ENCODE data around the gene CKB.

CKB gene

GRCh38 chr14:103522649-103523574 lies at the start of gene CKB:
TSS of gene CKB (minus strand) at chr14:103522830. CDS start at chr14:103522493, 337 bp downstream.
- peak; percentile 71 for DNase-seq

GRCh38 chr14:103569408-103569807 lies 46.8 kb upstream of the CKB start:
- no peak for DNase-seq

- DNase-seq: no peak
Measured at GRCh38 chr14:103568952-103569351, 46.3 kb upstream of the CKB start.

GRCh38 chr14:103563844-103564505 lies 41.3 kb upstream of the CKB start:
- no peak for DNase-seq

DNA sequence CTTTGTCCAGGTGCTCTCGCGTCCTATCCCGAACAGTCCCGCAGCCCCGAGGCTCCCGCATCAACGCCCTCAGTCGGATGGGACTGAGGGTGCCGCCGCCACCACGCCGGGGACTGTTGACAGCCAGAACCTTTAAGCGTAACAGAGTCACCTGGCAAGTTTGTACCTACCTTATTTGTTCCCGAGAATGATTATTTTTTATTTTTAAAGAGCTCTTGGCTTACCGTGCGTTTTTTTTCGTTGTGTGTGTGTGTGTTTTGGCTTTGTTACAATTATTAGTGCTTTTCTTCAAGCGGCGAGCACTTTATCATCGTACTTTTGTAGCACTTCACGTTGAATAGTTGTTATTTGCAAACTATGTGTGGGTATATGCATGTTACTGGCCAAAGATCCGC lies 40.6 kb upstream of the CKB start:
- DNase-seq: no peak

DNA sequence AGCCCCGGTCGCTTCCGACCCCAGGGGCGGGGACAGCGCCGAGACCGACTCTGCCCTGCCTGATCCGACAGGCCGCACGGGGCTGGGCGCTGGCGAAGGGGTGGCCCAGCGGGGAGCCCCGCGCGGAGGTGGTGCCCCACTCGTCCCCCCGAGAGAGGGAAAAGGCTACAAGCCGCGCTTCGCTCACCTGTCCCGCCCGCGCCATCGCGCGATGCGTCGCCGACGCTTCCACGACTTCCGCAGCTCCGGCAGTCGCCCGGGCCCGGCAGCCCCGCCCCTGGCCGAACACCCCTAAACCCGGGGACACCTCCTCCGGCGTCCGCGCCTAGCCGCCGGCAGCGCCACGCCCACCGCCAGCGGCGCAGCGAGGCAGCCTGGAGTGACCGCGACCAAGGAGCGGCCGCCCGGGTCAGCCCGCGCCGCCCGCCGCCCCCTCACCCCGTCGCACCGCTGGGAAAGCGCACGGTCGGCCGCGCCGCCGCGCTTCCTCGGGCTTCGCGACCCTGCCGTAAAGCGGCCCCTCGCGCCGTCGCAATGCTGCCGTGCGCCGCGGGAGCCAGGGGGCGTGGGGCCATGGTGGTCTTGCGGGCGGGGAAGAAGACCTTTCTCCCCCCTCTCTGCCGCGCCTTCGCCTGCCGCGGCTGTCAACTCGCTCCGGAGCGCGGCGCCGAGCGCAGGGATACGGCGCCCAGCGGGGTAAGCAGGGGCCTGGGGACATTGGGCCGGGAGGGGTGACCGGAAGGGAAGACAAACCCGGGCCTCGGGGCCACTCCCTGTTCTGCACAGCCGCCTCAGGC lies 40.0 kb upstream of the CKB start, which contains the start of the genes BAG5 and COA8:
TSS of gene BAG5 (minus strand) at position 229 of the 797 bp plus-strand sequence. CDS start 1,493 bp downstream, outside the sequence.
TSS of gene COA8 (plus strand) at position 532 of the 797 bp plus-strand sequence. CDS start at position 574, 42 bp downstream.
- DNase-seq: peak; percentile 83

DNA sequence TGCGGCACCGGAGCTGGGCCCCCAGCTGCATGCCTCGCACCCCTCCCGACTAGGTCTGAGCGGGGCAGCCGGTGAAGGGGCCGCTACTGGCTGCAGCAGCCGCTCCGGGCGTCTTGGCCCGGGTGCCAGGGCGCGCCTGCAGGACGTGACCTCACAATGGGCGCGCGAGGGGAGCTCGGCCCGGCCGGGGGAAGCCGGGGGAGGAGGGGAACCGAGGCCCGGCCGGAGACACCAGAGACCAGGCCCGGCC lies 39.5 kb upstream of the CKB start:
- DNase-seq: no peak

- no peak for DNase-seq
Measured at GRCh38 chr14:103561381-103562178, 39.0 kb upstream of the CKB start.

DNA sequence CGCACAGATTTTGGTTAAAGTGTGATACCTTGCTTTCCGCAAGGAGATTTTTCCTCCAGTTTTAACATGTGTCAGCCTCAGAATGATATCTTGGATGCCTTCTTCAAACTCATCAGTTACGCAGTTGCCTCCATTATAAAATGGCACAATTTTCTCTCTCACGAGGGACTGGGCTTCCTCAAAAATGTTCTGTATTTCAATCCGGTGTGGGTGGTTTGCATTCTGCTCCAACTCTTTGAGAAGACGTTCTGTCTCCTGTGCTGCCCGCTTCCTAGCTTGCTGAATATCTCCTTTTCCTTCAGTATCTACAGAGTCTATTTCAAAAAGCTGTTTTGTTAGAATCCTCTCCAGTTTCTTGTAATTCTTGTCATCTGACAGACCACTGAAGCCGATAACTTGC lies 38.1 kb upstream of the CKB start:
- no peak for DNase-seq

DNA sequence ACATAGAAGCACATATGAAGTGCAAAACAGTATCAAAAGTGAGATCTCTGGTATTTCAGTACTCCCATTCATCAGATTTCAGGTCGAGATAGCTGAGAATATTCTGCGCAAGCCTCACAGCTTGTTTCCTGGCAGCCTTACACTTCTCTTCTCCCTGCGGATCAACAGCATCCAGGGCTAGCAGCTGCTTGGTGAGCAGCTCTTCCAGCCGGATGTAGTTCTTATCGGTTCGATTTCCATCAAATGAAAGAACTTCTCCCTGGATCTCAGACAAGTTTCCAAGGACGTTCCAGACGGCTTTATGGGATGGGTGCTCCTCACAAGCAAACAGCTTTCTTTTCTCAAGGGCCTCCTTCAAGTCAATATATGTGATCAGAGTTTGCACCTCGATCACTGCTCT lies 37.1 kb upstream of the CKB start:
- no peak for DNase-seq

- no peak for DNase-seq
Measured at GRCh38 chr14:103558071-103558882, 35.6 kb upstream of the CKB start.

DNA sequence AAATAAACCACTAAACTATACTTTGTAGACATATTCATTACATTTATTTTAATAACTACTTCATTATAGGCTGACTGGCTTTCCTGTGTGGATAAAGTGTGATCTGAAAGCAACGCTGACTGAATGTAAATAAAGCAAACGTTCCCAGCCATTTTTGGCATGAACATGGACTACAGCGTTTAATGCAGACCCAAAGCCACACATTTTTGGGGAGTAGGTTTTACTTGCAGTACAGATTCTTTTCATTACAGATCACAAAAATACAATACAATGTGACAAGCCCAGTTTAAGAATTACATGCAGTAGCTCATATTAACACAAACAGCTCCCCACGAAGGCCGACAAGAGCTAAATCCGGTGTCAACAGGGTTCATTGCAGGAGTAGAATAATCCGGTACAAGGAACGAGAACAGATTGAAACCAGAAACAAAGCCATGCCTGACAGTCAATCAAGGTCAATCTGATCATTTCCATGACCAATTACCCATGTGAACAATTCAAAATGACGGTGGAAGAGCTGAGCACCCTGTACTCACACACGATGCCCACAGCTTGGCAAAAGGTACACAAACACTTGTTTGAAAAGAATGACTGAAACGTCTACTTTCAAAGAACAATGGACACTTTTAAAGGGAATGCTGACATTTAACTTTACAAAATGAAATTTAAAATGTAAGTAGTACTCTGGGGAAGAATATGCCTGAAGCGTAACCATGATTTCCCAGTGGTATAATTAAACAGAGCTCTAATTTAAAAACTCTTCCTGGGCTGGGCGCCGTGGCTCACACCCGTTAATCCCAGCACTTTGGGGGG lies 34.5 kb upstream of the CKB start:
- no peak for DNase-seq

- no peak for DNase-seq
Measured at GRCh38 chr14:103555559-103556337, 33.1 kb upstream of the CKB start.

DNA sequence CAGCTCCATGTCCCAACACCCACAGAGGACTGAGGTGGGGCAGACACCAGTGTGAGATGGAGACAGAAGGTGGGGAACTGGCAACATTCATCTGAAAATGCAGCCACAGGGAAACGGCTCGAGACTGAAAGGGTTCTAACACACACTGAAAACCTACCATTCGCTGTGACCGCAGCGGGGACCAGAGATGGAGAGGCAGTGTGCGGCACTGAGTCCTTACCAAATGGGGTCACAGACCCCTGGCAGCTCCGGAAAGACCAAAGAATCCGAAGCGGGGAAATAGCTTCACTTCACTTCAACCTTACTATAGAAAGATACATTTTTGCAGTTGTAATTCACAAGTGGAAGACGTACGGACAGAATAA lies 30.2 kb upstream of the CKB start:
- no peak for DNase-seq

DNA sequence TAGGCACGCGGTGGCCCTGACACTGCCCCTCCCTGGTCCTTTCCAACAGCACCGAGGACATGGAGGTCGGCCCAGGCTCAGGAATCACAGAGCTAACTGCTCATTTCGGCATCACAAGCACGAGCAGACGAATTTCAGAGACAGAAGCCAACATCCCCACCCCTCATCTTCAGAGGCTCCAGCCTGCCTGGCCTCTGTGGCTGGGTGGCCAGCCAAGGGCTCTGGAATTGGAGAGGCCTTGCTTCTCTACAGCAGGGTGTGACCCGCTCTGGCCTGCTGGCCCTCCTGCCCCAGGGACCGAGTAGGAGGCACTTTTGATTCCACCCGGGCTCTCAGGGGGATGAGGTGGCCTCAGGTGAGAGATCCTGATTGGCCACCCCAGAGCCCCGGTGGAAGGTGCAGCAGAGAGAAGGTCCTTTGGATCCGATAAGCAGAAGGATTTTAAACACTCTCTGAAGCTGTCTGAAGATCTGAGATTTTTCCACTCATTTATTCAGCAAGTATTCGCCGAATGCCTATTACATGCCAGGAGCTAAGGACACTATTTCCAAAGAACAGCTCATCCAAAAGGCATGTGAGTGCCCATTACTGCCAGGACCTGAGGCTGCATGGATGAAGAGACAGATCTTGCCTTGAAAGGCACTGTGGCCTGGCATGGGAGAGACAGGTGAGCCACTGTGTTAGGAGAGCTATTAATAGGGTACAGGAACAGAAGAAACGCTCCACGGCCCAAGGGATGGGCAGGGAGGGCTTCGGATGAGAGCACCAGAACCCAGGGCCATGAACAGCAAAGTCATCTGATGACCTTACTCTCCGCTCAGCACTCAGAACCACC lies 29.6 kb upstream of the CKB start:
- no peak for DNase-seq

GRCh38 chr14:103551338-103551762 lies 28.7 kb upstream of the CKB start:
- no peak for DNase-seq

- DNase-seq: peak; percentile 78
Measured at GRCh38 chr14:103550451-103551337, 28.1 kb upstream of the CKB start.

Data from NCI-H1092 treated with DMSO at 0.1 percent for 48 hours (cell line).